ENCODE measurements around the gene CREBBP.

DNA sequence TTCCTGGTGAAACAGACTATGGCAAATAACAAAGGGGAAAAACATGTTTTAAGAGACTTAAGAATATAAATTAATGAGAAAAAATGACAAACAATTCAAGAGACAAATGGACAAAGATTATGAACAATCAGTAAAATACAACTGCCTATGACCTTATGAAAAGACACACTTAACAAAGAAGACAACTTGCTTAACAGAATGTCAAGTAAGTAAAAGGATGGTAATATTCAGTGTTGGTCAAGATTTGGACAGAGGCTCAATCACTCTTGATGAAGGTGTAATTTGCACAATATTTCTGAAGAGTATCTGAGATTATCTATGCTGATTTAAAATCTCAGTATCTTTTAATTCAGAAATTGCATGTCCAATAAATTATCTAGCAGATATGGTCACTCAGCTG, 34.4 kb downstream of the CREBBP start:
- TF ChIP-seq CEBPB (IDR thresholded peaks at IDR 0.05): no peak
- TF ChIP-seq YY1 (IDR thresholded peaks at IDR 0.05; ENCODE audit: low read depth): no peak
- no peak for TF ChIP-seq REST (IDR thresholded peaks at IDR 0.05; ENCODE audit: low read depth)
- no peak for TF ChIP-seq FOXM1 (IDR thresholded peaks at IDR 0.05; ENCODE audit: borderline replicate concordance, low read depth)
- no peak for TF ChIP-seq RAD21 (IDR thresholded peaks at IDR 0.05; ENCODE audit: low read depth)
- no peak for TF ChIP-seq TCF12 (IDR thresholded peaks at IDR 0.05; ENCODE audit: low read depth)
- TF ChIP-seq NFIC (IDR thresholded peaks at IDR 0.05): no peak
- no peak for TF ChIP-seq EP300 (IDR thresholded peaks at IDR 0.05; ENCODE audit: borderline replicate concordance)
- TF ChIP-seq, protein P1, sequence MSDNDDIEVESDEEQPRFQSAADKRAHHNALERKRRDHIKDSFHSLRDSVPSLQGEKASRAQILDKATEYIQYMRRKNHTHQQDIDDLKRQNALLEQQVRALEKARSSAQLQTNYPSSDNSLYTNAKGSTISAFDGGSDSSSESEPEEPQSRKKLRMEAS (IDR thresholded peaks at IDR 0.05): no peak
- TF ChIP-seq TAF1 (IDR thresholded peaks at IDR 0.05; ENCODE audit: low read depth): no peak
- no peak for TF ChIP-seq USF1 (IDR thresholded peaks at IDR 0.05)
- no peak for TF ChIP-seq TEAD4 (IDR thresholded peaks at IDR 0.05)

Measured in Ishikawa (cell line).